AG10803 (cell line): Measurements from ENCODE around the gene POU6F2.

Experiments used
- DNase-seq: peaks from one replicate; pipeline ENCODE4 v3.0.0; 2010; ENCODE audit warnings: low read depth
- H3K4me3 ChIP-seq: 2 replicates; pipeline ENCODE4 v1.5.1; 2011; ENCODE audit warnings: mild to moderate bottlenecking, low read length, control low read depth
- CTCF ChIP-seq: conservative IDR thresholded peaks from 2 replicates; pipeline ENCODE4 v1.5.1; 2011; ENCODE audit warnings: mild to moderate bottlenecking, low read length, control low read depth, inconsistent platforms

The POU6F2 gene

GRCh38 chr7:39202041-39202440 lies 224.3 kb downstream of the POU6F2 start:
- no peak for DNase-seq
- no peak overlapping the region for H3K4me3 ChIP-seq
- no peak for TF ChIP-seq CTCF

GRCh38 chr7:39210362-39210761 lies 232.7 kb downstream of the POU6F2 start:
- TF ChIP-seq CTCF, result no peak
- no peak overlapping the region for H3K4me3 ChIP-seq

GRCh38 chr7:39211581-39211980 lies 233.9 kb downstream of the POU6F2 start:
- no peak for TF ChIP-seq CTCF
- no peak overlapping the region for H3K4me3 ChIP-seq
- DNase-seq, result no peak

More at GRCh38 chr7:39210362-39210761, 232.7 kb downstream of the POU6F2 start:
- no peak for DNase-seq

- H3K4me3 ChIP-seq, result no peak overlapping the region
- no peak for TF ChIP-seq CTCF
- no peak for DNase-seq
Measured at GRCh38 chr7:39212876-39213275, 235.2 kb downstream of the POU6F2 start.

GRCh38 chr7:39217783-39218182 lies 240.1 kb downstream of the POU6F2 start:
- H3K4me3 ChIP-seq, result no peak overlapping the region
- TF ChIP-seq CTCF, result no peak
- DNase-seq, result no peak

DNA sequence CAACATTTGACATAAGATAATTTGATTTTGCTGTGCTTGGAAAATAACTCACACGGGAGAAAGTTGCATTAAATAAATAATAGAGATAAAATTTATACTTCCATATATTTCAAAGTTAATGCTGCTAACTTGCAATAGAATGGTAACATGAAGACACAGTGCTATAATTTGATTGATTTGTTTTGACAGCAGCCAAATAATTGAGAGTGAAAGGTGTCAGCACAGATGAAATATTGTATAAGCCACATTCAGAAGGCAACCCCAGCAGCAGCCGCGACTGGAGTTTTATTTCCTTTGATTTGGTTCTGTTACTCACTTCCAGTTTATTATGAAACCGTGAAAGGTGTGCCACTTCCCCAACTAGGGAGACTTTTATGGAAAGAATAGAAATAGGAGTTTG lies 242.2 kb downstream of the POU6F2 start:
- TF ChIP-seq CTCF, result no peak
- H3K4me3 ChIP-seq, result no peak overlapping the region
- no peak for DNase-seq

- TF ChIP-seq CTCF, result no peak
- no peak for DNase-seq
Measured at GRCh38 chr7:39221901-39222300, 244.2 kb downstream of the POU6F2 start.

More at GRCh38 chr7:39221901-39222300, 244.2 kb downstream of the POU6F2 start:
- H3K4me3 ChIP-seq, result no peak overlapping the region
